Testis (tissue), 2 donors: Measurements from ENCODE around the gene ZMAT1.

ENCODE experiments used
- CTCF ChIP-seq, 3 experiments: fragments of 450-650 bp in 2 of 3; fragments of 200-600 bp in 1 of 3; sonication (generic) in 1 of 3; IDR thresholded peaks; one replicate each; pipeline ENCODE4 v1.5.1; 2016 to 2019; ENCODE audit warnings: antibody characterized with exemption in 3 of 3, mild to moderate bottlenecking in 2 of 3, moderate library complexity in 1 of 3
- POLR2A ChIP-seq: fragments of 450-650 bp; IDR thresholded peaks from one replicate; pipeline ENCODE4 v1.6.1; 2017; ENCODE audit warnings: antibody characterized with exemption, mild to moderate bottlenecking, moderate library complexity

GRCh38 chrX:101958139-101958538, 26.3 kb upstream of the ZMAT1 start:
- TF ChIP-seq POLR2A (no peak), CTCF (IDR thresholded peaks at IDR 0.05) (no peak)
